ENCODE data around the gene UMODL1. TPM values are rescaled to one million over a fixed set of nuclear protein-coding genes. Genes with fewer than 3 reads are reported as not detected.

The UMODL1 gene
- total and polyA plus RNA-seq, 2 of the 13 experiments (the other 11 are each of a cell fraction or from before 2014, with no cell fraction given): not detected

DNA sequence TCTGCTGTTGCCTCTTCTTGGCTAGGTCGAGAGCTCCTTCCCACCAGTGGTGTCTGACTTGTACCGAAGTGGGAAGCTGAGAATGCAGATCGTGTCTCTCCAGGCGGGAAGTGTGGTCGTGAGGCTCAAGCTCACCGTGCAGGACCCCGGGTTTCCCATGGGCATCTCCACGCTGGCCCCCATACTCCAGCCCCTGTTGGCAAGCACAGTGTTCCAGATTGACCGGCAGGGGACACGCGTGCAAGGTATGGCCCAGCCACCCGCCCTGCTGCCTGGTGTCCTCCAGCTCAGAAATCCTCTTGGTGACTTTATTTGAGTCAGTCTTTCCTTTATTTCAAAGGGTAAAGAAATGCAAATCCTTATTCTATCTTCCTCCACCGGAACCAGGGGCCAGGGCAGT is 32.7 kb downstream of the UMODL1 start:
- Histone ChIP-seq H3K9me3 (ENCODE audit: low read length) (no peaks in the 10 kb centered on the region), H3K27ac (ENCODE audit: extremely low read length, insufficient read depth, low read length) (no peak overlapping the region), H3K36me3 (replicated peaks in 1 of 2; ENCODE audit: control insufficient read depth in 1 of 2, insufficient read depth in 2 of 2, low read length in 2 of 2) (no peaks in the 10 kb centered on the region), H3K4me3 (replicated peaks in 1 of 3; ENCODE audit: insufficient read depth in 1 of 3, low read depth in 2 of 3, low read length in 3 of 3) (no peak overlapping the region), H3K9ac (ENCODE audit: insufficient read depth, low read depth, low read length) (no peak overlapping the region), H3K27me3 (ENCODE audit: control insufficient read depth in 1 of 2, insufficient read depth in 2 of 2, low read length in 2 of 2) (peaks cover 0 to 45% of the 10 kb centered on the region in 2 experiments; a peak in 2 of 5 replicates), H3K79me2 (ENCODE audit: insufficient read depth, low read length) (no peaks in the 10 kb centered on the region), H4K20me1 (ENCODE audit: insufficient read depth, low read length) (no peaks in the 10 kb centered on the region), H3K4me1 (ENCODE audit: insufficient read depth, low read length) (peaks cover 12% of the 10 kb centered on the region), H3K4me2 (ENCODE audit: low read depth, low read length) (no peak overlapping the region), H2AFZ (ENCODE audit: low read length) (no peak overlapping the region)
- WGBS (ENCODE audit: low lambda C conversion rate): 75% methylated on average over 7 of the region's 13 CpGs
- no TSS peak for BruUV-seq (replicated peaks)
- ChIA-PET POLR2A (no interaction called here), CTCF (ENCODE audit: low intra/inter-chr PET ratio, low total read pairs) (no interaction called here)
- in situ Hi-C loops (cut with HindIII; ENCODE audit: extremely low pct_ligation_motif_present, low pct_unique_long_range_greater_than_20kb) (loop anchor here (25.0 kb wide), 1 partner anchor 492 kb away; no protein-coding TSS in a partner anchor), intact Hi-C loops (cut with micrococcal nuclease; ENCODE audit: unreplicated experiment) (no loop called here)
- DNase-seq (ENCODE audit: low spot score): no peak
- ATAC-seq: no peak
- FAIRE-seq: no peak
- no peak for TF ChIP-seq ZNF781 (CRISPR knock-in tag; IDR thresholded peaks at IDR 0.05; ENCODE audit: borderline replicate concordance, not compliant biosample characterization)
- no peak for TF ChIP-seq CEBPG (CRISPR knock-in tag; IDR thresholded peaks at IDR 0.05)
- TF ChIP-seq PTBP1 (IDR thresholded peaks at IDR 0.05; ENCODE audit: low read depth, low read length, poor library complexity, severe bottlenecking): no peak
- TF ChIP-seq, protein P1, sequence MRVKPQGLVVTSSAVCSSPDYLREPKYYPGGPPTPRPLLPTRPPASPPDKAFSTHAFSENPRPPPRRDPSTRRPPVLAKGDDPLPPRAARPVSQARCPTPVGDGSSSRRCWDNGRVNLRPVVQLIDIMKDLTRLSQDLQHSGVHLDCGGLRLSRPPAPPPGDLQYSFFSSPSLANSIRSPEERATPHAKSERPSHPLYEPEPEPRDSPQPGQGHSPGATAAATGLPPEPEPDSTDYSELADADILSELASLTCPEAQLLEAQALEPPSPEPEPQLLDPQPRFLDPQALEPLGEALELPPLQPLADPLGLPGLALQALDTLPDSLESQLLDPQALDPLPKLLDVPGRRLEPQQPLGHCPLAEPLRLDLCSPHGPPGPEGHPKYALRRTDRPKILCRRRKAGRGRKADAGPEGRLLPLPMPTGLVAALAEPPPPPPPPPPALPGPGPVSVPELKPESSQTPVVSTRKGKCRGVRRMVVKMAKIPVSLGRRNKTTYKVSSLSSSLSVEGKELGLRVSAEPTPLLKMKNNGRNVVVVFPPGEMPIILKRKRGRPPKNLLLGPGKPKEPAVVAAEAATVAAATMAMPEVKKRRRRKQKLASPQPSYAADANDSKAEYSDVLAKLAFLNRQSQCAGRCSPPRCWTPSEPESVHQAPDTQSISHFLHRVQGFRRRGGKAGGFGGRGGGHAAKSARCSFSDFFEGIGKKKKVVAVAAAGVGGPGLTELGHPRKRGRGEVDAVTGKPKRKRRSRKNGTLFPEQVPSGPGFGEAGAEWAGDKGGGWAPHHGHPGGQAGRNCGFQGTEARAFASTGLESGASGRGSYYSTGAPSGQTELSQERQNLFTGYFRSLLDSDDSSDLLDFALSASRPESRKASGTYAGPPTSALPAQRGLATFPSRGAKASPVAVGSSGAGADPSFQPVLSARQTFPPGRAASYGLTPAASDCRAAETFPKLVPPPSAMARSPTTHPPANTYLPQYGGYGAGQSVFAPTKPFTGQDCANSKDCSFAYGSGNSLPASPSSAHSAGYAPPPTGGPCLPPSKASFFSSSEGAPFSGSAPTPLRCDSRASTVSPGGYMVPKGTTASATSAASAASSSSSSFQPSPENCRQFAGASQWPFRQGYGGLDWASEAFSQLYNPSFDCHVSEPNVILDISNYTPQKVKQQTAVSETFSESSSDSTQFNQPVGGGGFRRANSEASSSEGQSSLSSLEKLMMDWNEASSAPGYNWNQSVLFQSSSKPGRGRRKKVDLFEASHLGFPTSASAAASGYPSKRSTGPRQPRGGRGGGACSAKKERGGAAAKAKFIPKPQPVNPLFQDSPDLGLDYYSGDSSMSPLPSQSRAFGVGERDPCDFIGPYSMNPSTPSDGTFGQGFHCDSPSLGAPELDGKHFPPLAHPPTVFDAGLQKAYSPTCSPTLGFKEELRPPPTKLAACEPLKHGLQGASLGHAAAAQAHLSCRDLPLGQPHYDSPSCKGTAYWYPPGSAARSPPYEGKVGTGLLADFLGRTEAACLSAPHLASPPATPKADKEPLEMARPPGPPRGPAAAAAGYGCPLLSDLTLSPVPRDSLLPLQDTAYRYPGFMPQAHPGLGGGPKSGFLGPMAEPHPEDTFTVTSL (CRISPR knock-in tag; IDR thresholded peaks at IDR 0.05; ENCODE audit: borderline replicate concordance): no peak
- no peak for TF ChIP-seq TEAD2 (CRISPR knock-in tag; IDR thresholded peaks at IDR 0.05)
- no peak for TF ChIP-seq ZNF468 (CRISPR knock-in tag; IDR thresholded peaks at IDR 0.05)
- no peak for TF ChIP-seq SAP130 (CRISPR knock-in tag; IDR thresholded peaks at IDR 0.05; ENCODE audit: low read depth)
- TF ChIP-seq, protein P2, sequence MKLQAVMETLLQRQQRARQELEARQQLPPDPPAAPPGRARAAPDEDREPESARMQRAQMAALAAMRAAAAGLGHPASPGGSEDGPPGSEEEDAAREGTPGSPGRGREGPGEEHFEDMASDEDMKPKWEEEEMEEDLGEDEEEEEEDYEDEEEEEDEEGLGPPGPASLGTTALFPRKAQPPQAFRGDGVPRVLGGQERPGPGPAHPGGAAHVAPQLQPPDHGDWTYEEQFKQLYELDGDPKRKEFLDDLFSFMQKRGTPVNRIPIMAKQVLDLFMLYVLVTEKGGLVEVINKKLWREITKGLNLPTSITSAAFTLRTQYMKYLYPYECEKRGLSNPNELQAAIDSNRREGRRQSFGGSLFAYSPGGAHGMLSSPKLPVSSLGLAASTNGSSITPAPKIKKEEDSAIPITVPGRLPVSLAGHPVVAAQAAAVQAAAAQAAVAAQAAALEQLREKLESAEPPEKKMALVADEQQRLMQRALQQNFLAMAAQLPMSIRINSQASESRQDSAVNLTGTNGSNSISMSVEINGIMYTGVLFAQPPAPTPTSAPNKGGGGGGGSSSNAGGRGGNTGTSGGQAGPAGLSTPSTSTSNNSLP (IDR thresholded peaks at IDR 0.05; ENCODE audit: low read depth, low read length): no peak
- TF ChIP-seq, protein P3, sequence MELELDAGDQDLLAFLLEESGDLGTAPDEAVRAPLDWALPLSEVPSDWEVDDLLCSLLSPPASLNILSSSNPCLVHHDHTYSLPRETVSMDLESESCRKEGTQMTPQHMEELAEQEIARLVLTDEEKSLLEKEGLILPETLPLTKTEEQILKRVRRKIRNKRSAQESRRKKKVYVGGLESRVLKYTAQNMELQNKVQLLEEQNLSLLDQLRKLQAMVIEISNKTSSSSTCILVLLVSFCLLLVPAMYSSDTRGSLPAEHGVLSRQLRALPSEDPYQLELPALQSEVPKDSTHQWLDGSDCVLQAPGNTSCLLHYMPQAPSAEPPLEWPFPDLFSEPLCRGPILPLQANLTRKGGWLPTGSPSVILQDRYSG (CRISPR knock-in tag; IDR thresholded peaks at IDR 0.05): no peak
- TF ChIP-seq, protein P4, sequence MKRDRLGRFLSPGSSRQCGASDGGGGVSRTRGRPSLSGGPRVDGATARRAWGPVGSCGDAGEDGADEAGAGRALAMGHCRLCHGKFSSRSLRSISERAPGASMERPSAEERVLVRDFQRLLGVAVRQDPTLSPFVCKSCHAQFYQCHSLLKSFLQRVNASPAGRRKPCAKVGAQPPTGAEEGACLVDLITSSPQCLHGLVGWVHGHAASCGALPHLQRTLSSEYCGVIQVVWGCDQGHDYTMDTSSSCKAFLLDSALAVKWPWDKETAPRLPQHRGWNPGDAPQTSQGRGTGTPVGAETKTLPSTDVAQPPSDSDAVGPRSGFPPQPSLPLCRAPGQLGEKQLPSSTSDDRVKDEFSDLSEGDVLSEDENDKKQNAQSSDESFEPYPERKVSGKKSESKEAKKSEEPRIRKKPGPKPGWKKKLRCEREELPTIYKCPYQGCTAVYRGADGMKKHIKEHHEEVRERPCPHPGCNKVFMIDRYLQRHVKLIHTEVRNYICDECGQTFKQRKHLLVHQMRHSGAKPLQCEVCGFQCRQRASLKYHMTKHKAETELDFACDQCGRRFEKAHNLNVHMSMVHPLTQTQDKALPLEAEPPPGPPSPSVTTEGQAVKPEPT (CRISPR knock-in tag; IDR thresholded peaks at IDR 0.05; ENCODE audit: low read depth): no peak
- no peak for TF ChIP-seq CHD4 (IDR thresholded peaks at IDR 0.05; ENCODE audit: borderline replicate concordance, low read length)
- no peak for TF ChIP-seq ZFP36L1 (CRISPR knock-in tag; IDR thresholded peaks at IDR 0.05)
